Dendritic cell treated with granulocyte-macrophage colony-stimulating factor and Interleukin-4, amounts not matched to agents 40 ng/mL and 50 ng/mL, for 4 days (primary cell): ENCODE results near the gene FHDC1.

Experiments used
- H3K27ac Mint-ChIP-seq: one replicate; pipeline ENCODE4 v1.8.0; 2022; ENCODE audit warnings: mild to moderate bottlenecking, mixed read lengths
- H3K27me3 Mint-ChIP-seq: one replicate; pipeline ENCODE4 v1.8.0; 2022; ENCODE audit warnings: mild to moderate bottlenecking, mixed read lengths
- H3K36me3 Mint-ChIP-seq: one replicate; pipeline ENCODE4 v1.8.0; 2022; ENCODE audit warnings: low read depth, mixed read lengths
- H3K4me1 Mint-ChIP-seq: one replicate; pipeline ENCODE4 v1.8.0; 2022; ENCODE audit warnings: low read depth, mixed read lengths
- H3K4me3 Mint-ChIP-seq: one replicate; pipeline ENCODE4 v1.8.0; 2022; ENCODE audit warnings: mild to moderate bottlenecking, moderate library complexity, mixed read lengths
- H3K9me3 Mint-ChIP-seq: one replicate; pipeline ENCODE4 v1.8.0; 2022; ENCODE audit warnings: mixed read lengths
- intact Hi-C: fragments of 100-400 bp; cut with micrococcal nuclease; formaldehyde crosslinking; loops from one replicate; pipeline ENCODE4 v1.15.0; 2022

Gene FHDC1

GRCh38 chr4:153024466-153024865, 88.3 kb downstream of the FHDC1 start:
- Mint-ChIP-seq H3K27ac (no peak overlapping the region), H3K36me3 (no peaks in the 10 kb centered on the region), H3K27me3 (no peaks in the 10 kb centered on the region), H3K4me3 (no peak overlapping the region), H3K9me3 (peaks cover 8% of the 10 kb centered on the region), H3K4me1 (peaks cover 11% of the 10 kb centered on the region)
- intact Hi-C loops, result no loop called here

GRCh38 chr4:153025406-153025805, 89.3 kb downstream of the FHDC1 start:
- Mint-ChIP-seq H3K27me3 (no peaks in the 10 kb centered on the region), H3K27ac (no peak overlapping the region), H3K9me3 (peaks cover 17% of the 10 kb centered on the region), H3K4me3 (no peak overlapping the region), H3K36me3 (no peaks in the 10 kb centered on the region), H3K4me1 (peaks cover 11% of the 10 kb centered on the region)
- intact Hi-C loops, result no loop called here

DNA sequence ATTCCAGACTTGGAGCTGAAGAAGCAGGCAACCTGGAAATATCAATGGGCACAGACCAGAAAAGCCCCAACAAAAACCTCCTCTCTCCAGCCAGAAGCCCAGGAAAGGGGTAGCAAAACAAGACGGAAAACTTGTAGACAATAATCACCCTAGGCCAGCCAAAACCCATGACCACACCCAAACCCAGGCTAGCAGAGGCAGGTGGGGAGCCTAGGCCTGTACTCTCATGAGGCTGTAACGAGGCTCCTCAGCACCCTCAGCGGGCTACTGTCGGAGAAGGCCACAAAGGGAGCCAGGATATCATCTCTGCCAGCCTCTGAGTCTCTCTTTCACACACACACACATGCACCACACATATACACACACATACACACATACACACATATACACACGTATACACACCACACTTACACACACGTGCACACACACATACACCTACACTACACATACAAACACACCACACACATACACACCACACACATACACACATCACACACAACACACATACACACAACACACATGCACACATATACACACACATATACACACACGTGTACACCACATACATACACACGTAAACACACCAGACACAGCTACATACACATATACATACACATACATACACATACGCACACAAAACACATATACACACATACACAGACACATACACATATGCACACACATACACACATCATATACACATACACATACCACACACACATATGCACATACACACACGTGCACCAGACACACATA, 90.6 kb downstream of the FHDC1 start:
- peaks cover 21% of the 10 kb centered on the region for H3K9me3 Mint-ChIP-seq

DNA sequence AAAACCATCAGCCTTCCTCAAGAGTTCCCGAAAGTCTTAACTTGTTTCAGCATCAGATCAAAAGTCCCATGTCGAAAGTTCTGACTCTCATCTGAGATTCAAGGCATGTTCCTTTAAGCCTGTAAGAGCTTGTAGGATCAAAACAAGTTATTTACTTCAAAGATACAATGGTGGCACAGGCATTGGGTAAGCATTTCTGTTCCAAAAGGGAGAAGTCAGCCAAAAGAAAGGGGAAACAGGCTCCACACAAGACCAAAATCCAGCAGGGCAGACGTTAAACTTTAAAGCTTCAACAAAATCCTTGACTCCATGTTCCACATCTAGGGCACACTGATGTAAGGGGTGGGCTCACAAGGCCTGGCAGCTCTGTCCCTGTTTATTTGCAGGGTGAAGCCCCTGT, 91.7 kb downstream of the FHDC1 start:
- no peak overlapping the region for H3K27ac Mint-ChIP-seq
- peaks cover 11% of the 10 kb centered on the region for H3K4me1 Mint-ChIP-seq
- peaks cover 21% of the 10 kb centered on the region for H3K9me3 Mint-ChIP-seq
- no peak overlapping the region for H3K4me3 Mint-ChIP-seq
- H3K27me3 Mint-ChIP-seq, result no peaks in the 10 kb centered on the region
- intact Hi-C loops, result no loop called here
- no peaks in the 10 kb centered on the region for H3K36me3 Mint-ChIP-seq

More for the DNA sequence above, 90.6 kb downstream of the FHDC1 start:
- peaks cover 11% of the 10 kb centered on the region for H3K4me1 Mint-ChIP-seq
- H3K27ac Mint-ChIP-seq, result no peak overlapping the region
- no peaks in the 10 kb centered on the region for H3K27me3 Mint-ChIP-seq
- intact Hi-C loops, result no loop called here
- no peak overlapping the region for H3K4me3 Mint-ChIP-seq
- no peaks in the 10 kb centered on the region for H3K36me3 Mint-ChIP-seq

- H3K36me3 Mint-ChIP-seq, result no peaks in the 10 kb centered on the region
- no peaks in the 10 kb centered on the region for H3K27me3 Mint-ChIP-seq
- H3K27ac Mint-ChIP-seq, result no peak overlapping the region
- no peak overlapping the region for H3K4me3 Mint-ChIP-seq
- peaks cover 21% of the 10 kb centered on the region for H3K9me3 Mint-ChIP-seq
- intact Hi-C loops, result no loop called here
- H3K4me1 Mint-ChIP-seq, result peaks cover 7% of the 10 kb centered on the region
These were observed 92.4 kb downstream of the FHDC1 start for GRCh38 chr4:153028535-153028934.
